ENCODE data around the gene ASB1. TPM values are rescaled to one million over a fixed set of nuclear protein-coding genes. Genes with fewer than 3 reads are reported as not detected.
"Not testable (repeated sequence)": the region's sequence is repeated elsewhere in the genome, so short reads cannot be mapped to it uniquely, and the experiment has no call there.

Gene ASB1
- polyA plus RNA-seq, 4 donors, result 29.1 to 33.7 (median 30.4) TPM

GRCh38 chr2:238441262-238442114, 14.8 kb downstream of the ASB1 start:
- DNase-seq (ENCODE audit: low read depth in 4 of 4, low spot score in 2 of 4), result no peak

- not testable (repeated sequence) for DNase-seq (ENCODE audit: low read depth in 4 of 4, low spot score in 2 of 4)
Observed at GRCh38 chr2:238442257-238442656, 15.5 kb downstream of the ASB1 start.

- no peak for DNase-seq (ENCODE audit: low read depth in 4 of 4, low spot score in 2 of 4)
Observed at GRCh38 chr2:238444242-238444641, 17.5 kb downstream of the ASB1 start.

GRCh38 chr2:238445409-238446190, 18.9 kb downstream of the ASB1 start:
- no peak for DNase-seq (ENCODE audit: low read depth in 4 of 4, low spot score in 2 of 4)

- no peak for DNase-seq (ENCODE audit: low read depth in 4 of 4, low spot score in 2 of 4)
Observed at GRCh38 chr2:238446371-238446770, 19.6 kb downstream of the ASB1 start.

- no peak for DNase-seq (ENCODE audit: low read depth in 4 of 4, low spot score in 2 of 4)
Observed at GRCh38 chr2:238448031-238448955, 21.6 kb downstream of the ASB1 start.

- no peak for DNase-seq (ENCODE audit: low read depth in 4 of 4, low spot score in 2 of 4)
Observed at GRCh38 chr2:238449241-238449640, 22.5 kb downstream of the ASB1 start.

- DNase-seq (ENCODE audit: low read depth in 4 of 4, low spot score in 2 of 4), result no peak
Observed at GRCh38 chr2:238449909-238450417, 23.2 kb downstream of the ASB1 start.

- DNase-seq (ENCODE audit: low read depth in 4 of 4, low spot score in 2 of 4), result no peak
Observed at GRCh38 chr2:238450440-238450861, 23.7 kb downstream of the ASB1 start.

GRCh38 chr2:238453842-238454241, 27.1 kb downstream of the ASB1 start:
- no peak for DNase-seq (ENCODE audit: low read depth in 4 of 4, low spot score in 2 of 4)

- DNase-seq (ENCODE audit: low read depth in 4 of 4, low spot score in 2 of 4), result no peak
Observed at GRCh38 chr2:238456449-238456848, 29.7 kb downstream of the ASB1 start.

- no peak for DNase-seq (ENCODE audit: low read depth in 4 of 4, low spot score in 2 of 4)
Observed at GRCh38 chr2:238456970-238457926, 30.5 kb downstream of the ASB1 start.

- DNase-seq (ENCODE audit: low read depth in 4 of 4, low spot score in 2 of 4), result no peak
Observed at GRCh38 chr2:238457927-238458324, 31.2 kb downstream of the ASB1 start.

GRCh38 chr2:238458651-238459050, 31.9 kb downstream of the ASB1 start:
- no peak for DNase-seq (ENCODE audit: low read depth in 4 of 4, low spot score in 2 of 4)

- DNase-seq (ENCODE audit: low read depth in 4 of 4, low spot score in 2 of 4), result peak in 1 of 4 donors; percentile 17
Observed at GRCh38 chr2:238459081-238459629, 32.4 kb downstream of the ASB1 start.

GRCh38 chr2:238461051-238461450, 34.3 kb downstream of the ASB1 start:
- DNase-seq (ENCODE audit: low read depth in 4 of 4, low spot score in 2 of 4), result no peak

GRCh38 chr2:238461491-238461890, 34.8 kb downstream of the ASB1 start:
- peak in 2 of 4 donors; percentile 32 to 57 for DNase-seq (ENCODE audit: low read depth in 4 of 4, low spot score in 2 of 4)

- DNase-seq (ENCODE audit: low read depth in 4 of 4, low spot score in 2 of 4), result no peak
Observed at GRCh38 chr2:238461916-238462315, 35.2 kb downstream of the ASB1 start.

Data from left renal cortex interstitium (tissue), 4 donors.